ENCODE results near the gene GPC3. TPM values are rescaled to one million over a fixed set of nuclear protein-coding genes. Genes with fewer than 3 reads are reported as not detected.

GPC3 gene
- total and polyA plus RNA-seq, 2 experiments from 2014 or later = 171 to 323 TPM

DNA sequence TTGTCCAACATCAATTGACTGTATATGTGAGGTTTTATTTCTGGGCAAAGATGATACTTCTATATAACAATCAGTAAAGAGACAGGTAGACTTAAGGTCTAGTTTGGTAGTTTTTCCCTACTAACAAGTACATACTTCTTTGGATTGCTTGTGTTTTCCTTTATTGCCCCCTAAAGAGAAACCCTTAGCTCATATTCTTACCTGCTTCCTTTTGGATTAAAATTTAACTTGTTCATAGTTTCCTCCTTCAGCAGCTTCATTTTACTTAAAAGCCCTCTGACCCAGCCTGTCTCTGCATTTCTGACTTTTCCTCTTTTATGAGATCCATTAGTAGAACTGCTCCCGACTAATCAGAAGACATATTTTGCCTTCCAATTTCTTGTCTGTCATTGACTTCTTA, 494.4 kb downstream of the GPC3 start:
- Histone ChIP-seq H3K36me3 (no peaks in the 10 kb centered on the region), H3K9me3 (ENCODE audit: low read depth) (no peaks in the 10 kb centered on the region), H3K27me3 (no peaks in the 10 kb centered on the region), H3K4me1 (ENCODE audit: low read depth) (no peaks in the 10 kb centered on the region), H3K27ac (no peak overlapping the region), H3K4me3 (no peak overlapping the region)
- TF ChIP-seq CTCF (IDR thresholded peaks at IDR 0.05; ENCODE audit: low read depth, low read length) = no peak
- DNase-seq (ENCODE audit: low read depth in 1 of 2, low spot score in 1 of 2) = no peak
